GM12878 (cell line): ENCODE data around the gene MOV10L1. TPM values are rescaled to one million over a fixed set of nuclear protein-coding genes. Genes with fewer than 3 reads are reported as not detected.

ENCODE experiments used
- ATAC-seq: fragments of 200-7000 bp; cut with Tn5 transposase; 3 replicates; pipeline ENCODE4 v1.9.1; 2020; ENCODE audit warnings: mild to moderate bottlenecking, moderate library complexity
- BruUV-seq: library from RNA; stranded (reverse); fragments of 400-500 nt; replicated peaks from 2 replicates; lab custom pipeline; 2021; lab: Mats Ljungman, UMichigan
- CTCF ChIA-PET: fragments of 300-600 bp; sonication (Branson Sonifier 250); formaldehyde crosslinking; extraction: SDS; loops from one replicate; lab custom pipeline; 2021; ENCODE audit warnings: inconsistent platforms; lab: Yijun Ruan, JAX
- POLR2A ChIA-PET: fragments of 350-600 bp; formaldehyde crosslinking; extraction: SDS; loops from one replicate; lab custom pipeline; 2021; ENCODE audit warnings: inconsistent platforms; lab: Charles Lee
- RAD21 ChIA-PET: fragments of 300-600 bp; sonication (Branson Sonifier 250); formaldehyde crosslinking; loops from one replicate; lab custom pipeline; 2023; ENCODE audit warnings: antibody characterized with exemption; ENCODE audit not compliant: unreplicated experiment; lab: Charles Lee
- SMC1A ChIA-PET: fragments of 300-600 bp; sonication (Branson Sonifier 250); formaldehyde crosslinking; loops from one replicate; lab custom pipeline; 2023; ENCODE audit not compliant: unreplicated experiment, uncharacterized antibody; lab: Charles Lee
- DNase-seq: peaks from one replicate; pipeline ENCODE4 v3.0.0-alpha.2; 2011; ENCODE audit warnings: low read depth, low spot score
- FAIRE-seq: peaks from 3 replicates; lab custom pipeline; 2011; peaks lifted over from hg19 to GRCh38; lab: Jason Lieb, UNC
- H2AFZ ChIP-seq: 2 replicates; pipeline ENCODE4 v1.6.0; 2011; ENCODE audit warnings: low read depth, low read length, control low read depth; ENCODE audit not compliant: control insufficient read depth
- H3K27ac ChIP-seq: 2 replicates; pipeline ENCODE4 v1.5.1; 2011; ENCODE audit warnings: control low read depth; ENCODE audit not compliant: control insufficient read depth, insufficient read depth
- H3K27me3 ChIP-seq, 2 experiments: replicated peaks in 1 of 2; 2 replicates each; pipeline versions ENCODE4 v1.6.0 to v1.6.1; 2011; ENCODE audit warnings: low read length in 1 of 2; ENCODE audit not compliant: control insufficient read depth in 2 of 2, insufficient read depth in 2 of 2
- H3K36me3 ChIP-seq, 2 experiments: 2 replicates each; pipeline ENCODE4 v1.5.1; 2011; ENCODE audit warnings: low read length in 1 of 2; ENCODE audit not compliant: control insufficient read depth in 2 of 2, insufficient read depth in 2 of 2
- H3K4me1 ChIP-seq: 2 replicates; pipeline ENCODE4 v1.6.1; 2011; ENCODE audit warnings: mild to moderate bottlenecking, low read length, moderate library complexity, mixed read lengths; ENCODE audit not compliant: control insufficient read depth, insufficient read depth
- H3K4me2 ChIP-seq: 2 replicates; pipeline ENCODE4 v1.6.0; 2011; ENCODE audit warnings: control low read depth; ENCODE audit not compliant: control insufficient read depth, insufficient read depth
- H3K4me3 ChIP-seq: fragments of 200-600 bp; sonication (generic); 2 replicates; pipeline ENCODE4 v1.5.1; 2016
- H3K79me2 ChIP-seq: 2 replicates; pipeline ENCODE4 v1.6.0; 2011; ENCODE audit warnings: low read length; ENCODE audit not compliant: control insufficient read depth, insufficient read depth
- H3K9ac ChIP-seq: 2 replicates; pipeline ENCODE4 v1.8.0; 2011; ENCODE audit warnings: low read length, control low read depth, mixed read lengths; ENCODE audit not compliant: control insufficient read depth, insufficient read depth
- H3K9me3 ChIP-seq: replicated peaks from 3 replicates; pipeline ENCODE4 v1.5.1; 2011; ENCODE audit warnings: mild to moderate bottlenecking, low read length; ENCODE audit not compliant: control insufficient read depth, insufficient read depth
- H4K20me1 ChIP-seq: 2 replicates; pipeline ENCODE4 v1.6.0; 2011; ENCODE audit not compliant: control insufficient read depth, insufficient read depth
- IKZF1 ChIP-seq: fragments of 450-650 bp; conservative IDR thresholded peaks from 2 replicates; pipeline ENCODE4 v1.6.1; 2017; ENCODE audit warnings: antibody characterized with exemption, mild to moderate bottlenecking
- MEF2A ChIP-seq: IDR thresholded peaks from 2 replicates; pipeline ENCODE4 v1.6.1; 2011; ENCODE audit warnings: low read depth, mild to moderate bottlenecking, low read length, moderate library complexity; ENCODE audit not compliant: insufficient read depth
- MYC ChIP-seq: IDR thresholded peaks from 2 replicates; pipeline ENCODE4 v1.6.1; 2011; ENCODE audit warnings: mild to moderate bottlenecking, low read length, moderate library complexity, inconsistent platforms; ENCODE audit not compliant: insufficient read depth, insufficient replicate concordance, insufficient read length, severe bottlenecking
- NFIC ChIP-seq: IDR thresholded peaks from 2 replicates; pipeline ENCODE4 v1.6.1; 2012; ENCODE audit warnings: low read depth, mild to moderate bottlenecking, inconsistent platforms, low read length, moderate library complexity
- RBBP5 ChIP-seq: fragments of 200-600 bp; sonication (generic); conservative IDR thresholded peaks from 2 replicates; pipeline ENCODE4 v1.6.1; 2016
- SMARCA5 ChIP-seq: fragments of 450-650 bp; IDR thresholded peaks from 2 replicates; pipeline ENCODE4 v1.6.1; 2017; ENCODE audit warnings: mild to moderate bottlenecking
- TAF1 ChIP-seq: IDR thresholded peaks from 2 replicates; pipeline ENCODE4 v1.6.1; 2011; ENCODE audit warnings: mild to moderate bottlenecking, low read depth, low read length, borderline replicate concordance
- TCF12 ChIP-seq: IDR thresholded peaks from 2 replicates; pipeline ENCODE4 v1.6.1; 2011; ENCODE audit warnings: low read depth, mild to moderate bottlenecking, low read length
- ZNF384 ChIP-seq: IDR thresholded peaks from 2 replicates; pipeline ENCODE4 v1.6.1; 2012; ENCODE audit warnings: low read depth, mild to moderate bottlenecking, low read length, improper control_type of control experiment, borderline replicate concordance
- WGBS: methylation state at CpG from one replicate; pipeline ENCODE4 v1.1.6; 2016; ENCODE audit warnings: low lambda C conversion rate; ENCODE audit not compliant: insufficient replicate concordance, insufficient coverage; ENCODE audit errors: missing lambda C conversion rate; 5-methylcytosine and 5-hydroxymethylcytosine counted together
- in situ Hi-C: fragments of 300-500 bp; cut with MboI; formaldehyde crosslinking; loops from 9 replicates; pipeline ENCODE4 v1.14.3; 2018; ENCODE audit warnings: mixed read lengths
- intact Hi-C: fragments of 100-400 bp; cut with micrococcal nuclease; formaldehyde crosslinking; loops from one replicate; pipeline ENCODE4 v1.14.2; 2022; ENCODE audit not compliant: unreplicated experiment
- polyA plus RNA-seq, 11 experiments: library from polyadenylated mRNA; depleted of rRNA in 4 of 11; unstranded in 6 of 11; stranded (reverse) in 5 of 11; fragments of >200 nt; fragmentation: Nextera tagmentation in 4 of 11; fragmentation: Illumina TruSeq in 1 of 11; extraction: Ambion mirVana in 4 of 11; extraction: Trizol in 1 of 11; gene quantifications; 1 replicate in 1 of 11; 2 replicates in 10 of 11; pipeline versions ENCODE4 v1.2.1 to v1.2.3, GENCODE V29; 2011 to 2016; ENCODE audit warnings: inconsistent platforms in 2 of 11, missing spikeins in 2 of 11, low read depth in 1 of 11
- total RNA-seq, 4 experiments: library from RNA; depleted of rRNA in 3 of 4; stranded (reverse); fragments of >200 nt in 3 of 4; fragmentation: Illumina TruSeq in 1 of 4; extraction: Trizol in 1 of 4; gene quantifications; 2 replicates each; pipeline versions ENCODE4 v1.2.1 to v1.2.3, GENCODE V29; 2013 to 2021
- TF ChIP-seq, protein P1 (sequence below): fragments of 450-650 bp; IDR thresholded peaks from 2 replicates; pipeline ENCODE4 v1.6.1; 2017; ENCODE audit warnings: mild to moderate bottlenecking, moderate library complexity
- TF ChIP-seq, protein P2 (sequence below): fragments of 450-650 bp; formaldehyde crosslinking; IDR thresholded peaks from 2 replicates; pipeline ENCODE4 v1.4.0; 2020; ENCODE audit warnings: mild to moderate bottlenecking, moderate library complexity
- TF ChIP-seq, protein P3 (sequence below): fragments of 450-650 bp; IDR thresholded peaks from 2 replicates; pipeline ENCODE4 v1.6.1; 2017; ENCODE audit warnings: mild to moderate bottlenecking

Gene MOV10L1
- total and polyA plus RNA-seq, 10 of the 15 experiments (the other 5 are each of a cell fraction or from before 2014, with no cell fraction given): 0.22 TPM; not detected in 9

DNA sequence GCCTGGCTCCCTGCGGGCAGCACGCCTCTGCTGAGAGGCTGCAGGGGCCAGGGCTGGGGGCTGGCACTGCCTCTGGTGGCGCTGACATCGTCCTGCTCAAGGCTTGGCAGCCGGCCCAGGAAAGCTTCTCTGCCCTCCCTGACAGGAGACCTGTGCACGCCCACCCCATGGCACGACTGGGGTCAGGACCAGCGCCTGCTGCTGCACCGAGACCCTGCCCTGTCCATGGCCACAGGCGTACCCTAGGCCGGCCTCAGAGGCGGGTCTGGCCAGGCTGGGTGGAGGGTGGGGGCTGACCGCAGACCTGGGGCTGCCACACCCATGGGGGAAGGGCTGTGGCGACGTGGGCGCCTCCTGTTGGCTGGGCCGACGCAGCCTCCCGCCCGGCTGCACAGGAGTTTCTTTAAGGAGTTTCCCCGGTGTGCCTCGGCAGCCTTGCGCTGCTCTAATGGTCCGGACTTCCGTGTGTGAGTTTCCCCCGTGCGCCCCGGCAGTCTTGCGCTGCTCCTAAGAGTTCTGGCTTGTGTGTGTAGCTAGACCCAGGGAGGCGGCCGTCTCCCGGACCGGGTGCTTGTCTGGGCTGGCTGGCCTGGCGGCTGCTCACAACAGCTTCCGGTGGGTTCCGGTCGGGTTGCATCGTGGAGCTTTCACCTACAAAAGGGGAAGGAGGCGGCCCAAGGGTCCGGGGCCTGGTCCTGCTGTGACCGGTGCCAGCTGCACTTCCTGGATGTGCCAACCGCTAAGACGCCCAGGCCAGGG, 100.6 kb downstream of the MOV10L1 start:
- Histone ChIP-seq H4K20me1 (no peaks in the 10 kb centered on the region), H3K36me3 (peaks cover 0 to 24% of the 10 kb centered on the region in 2 experiments; a peak in 3 of 4 replicates), H3K27me3 (no peaks in the 10 kb centered on the region), H3K27ac (peak overlapping the region; percentile 98), H3K4me1 (peaks cover 73% of the 10 kb centered on the region), H2AFZ (no peak overlapping the region; the same call in 1 of the 2 replicates), H3K79me2 (peaks cover 75% of the 10 kb centered on the region), H3K4me2 (peak overlapping the region; percentile 90), H3K9ac (peak overlapping the region; percentile 89), H3K9me3 (no peaks in the 10 kb centered on the region), H3K4me3 (peak overlapping the region; percentile 64)
- ATAC-seq (peak; percentile 58), DNase-seq (peak; percentile 76), FAIRE-seq (peak; percentile 97)
- SMC1A ChIA-PET: no interaction called here
- POLR2A ChIA-PET: interaction anchor here (0.6 to 2.2 kb wide), 10 partner anchors 10 to 349 kb away, joined by 3 to 6 read pairs (median 3); no protein-coding TSS in a partner anchor
- WGBS: 0% methylated on average over 40 of the region's 43 CpGs
- in situ Hi-C loops (no loop called here), intact Hi-C loops (loop anchor here (10.0 kb wide), 1 partner anchor 256 kb away; no protein-coding TSS in a partner anchor)
- no TSS peak for BruUV-seq
- RAD21 ChIA-PET: interaction anchor here (0.6 to 2.1 kb wide), 8 partner anchors 11 to 309 kb away, joined by 3 to 5 read pairs (median 4); no protein-coding TSS in a partner anchor
- CTCF ChIA-PET: interaction anchor here (0.9 to 2.1 kb wide), 4 partner anchors 12 to 60 kb away, joined by 3 to 5 read pairs (median 3); partner anchors contain the start of gene HDAC10
- TF ChIP-seq SMARCA5: no peak
- TF ChIP-seq MEF2A: 0 out of 2 replicates have a peak, but pooled peaks have one; percentile 8
- peak; percentile 48; the same call in 1 of the 2 replicates for TF ChIP-seq IKZF1
- TF ChIP-seq RBBP5: 0 out of 2 replicates have a peak, but pooled peaks have one; percentile 55
- peak; percentile 92 for TF ChIP-seq TAF1
- TF ChIP-seq MYC: peak; percentile 30
- TF ChIP-seq TCF12: 0 out of 2 replicates have a peak, but pooled peaks have one; percentile 83
- TF ChIP-seq, protein P1, sequence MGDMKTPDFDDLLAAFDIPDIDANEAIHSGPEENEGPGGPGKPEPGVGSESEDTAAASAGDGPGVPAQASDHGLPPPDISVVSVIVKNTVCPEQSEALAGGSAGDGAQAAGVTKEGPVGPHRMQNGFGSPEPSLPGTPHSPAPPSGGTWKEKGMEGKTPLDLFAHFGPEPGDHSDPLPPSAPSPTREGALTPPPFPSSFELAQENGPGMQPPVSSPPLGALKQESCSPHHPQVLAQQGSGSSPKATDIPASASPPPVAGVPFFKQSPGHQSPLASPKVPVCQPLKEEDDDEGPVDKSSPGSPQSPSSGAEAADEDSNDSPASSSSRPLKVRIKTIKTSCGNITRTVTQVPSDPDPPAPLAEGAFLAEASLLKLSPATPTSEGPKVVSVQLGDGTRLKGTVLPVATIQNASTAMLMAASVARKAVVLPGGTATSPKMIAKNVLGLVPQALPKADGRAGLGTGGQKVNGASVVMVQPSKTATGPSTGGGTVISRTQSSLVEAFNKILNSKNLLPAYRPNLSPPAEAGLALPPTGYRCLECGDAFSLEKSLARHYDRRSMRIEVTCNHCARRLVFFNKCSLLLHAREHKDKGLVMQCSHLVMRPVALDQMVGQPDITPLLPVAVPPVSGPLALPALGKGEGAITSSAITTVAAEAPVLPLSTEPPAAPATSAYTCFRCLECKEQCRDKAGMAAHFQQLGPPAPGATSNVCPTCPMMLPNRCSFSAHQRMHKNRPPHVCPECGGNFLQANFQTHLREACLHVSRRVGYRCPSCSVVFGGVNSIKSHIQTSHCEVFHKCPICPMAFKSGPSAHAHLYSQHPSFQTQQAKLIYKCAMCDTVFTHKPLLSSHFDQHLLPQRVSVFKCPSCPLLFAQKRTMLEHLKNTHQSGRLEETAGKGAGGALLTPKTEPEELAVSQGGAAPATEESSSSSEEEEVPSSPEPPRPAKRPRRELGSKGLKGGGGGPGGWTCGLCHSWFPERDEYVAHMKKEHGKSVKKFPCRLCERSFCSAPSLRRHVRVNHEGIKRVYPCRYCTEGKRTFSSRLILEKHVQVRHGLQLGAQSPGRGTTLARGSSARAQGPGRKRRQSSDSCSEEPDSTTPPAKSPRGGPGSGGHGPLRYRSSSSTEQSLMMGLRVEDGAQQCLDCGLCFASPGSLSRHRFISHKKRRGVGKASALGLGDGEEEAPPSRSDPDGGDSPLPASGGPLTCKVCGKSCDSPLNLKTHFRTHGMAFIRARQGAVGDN: 0 out of 2 replicates have a peak, but pooled peaks have one; percentile 69
- TF ChIP-seq ZNF384: no peak
- TF ChIP-seq, protein P2, sequence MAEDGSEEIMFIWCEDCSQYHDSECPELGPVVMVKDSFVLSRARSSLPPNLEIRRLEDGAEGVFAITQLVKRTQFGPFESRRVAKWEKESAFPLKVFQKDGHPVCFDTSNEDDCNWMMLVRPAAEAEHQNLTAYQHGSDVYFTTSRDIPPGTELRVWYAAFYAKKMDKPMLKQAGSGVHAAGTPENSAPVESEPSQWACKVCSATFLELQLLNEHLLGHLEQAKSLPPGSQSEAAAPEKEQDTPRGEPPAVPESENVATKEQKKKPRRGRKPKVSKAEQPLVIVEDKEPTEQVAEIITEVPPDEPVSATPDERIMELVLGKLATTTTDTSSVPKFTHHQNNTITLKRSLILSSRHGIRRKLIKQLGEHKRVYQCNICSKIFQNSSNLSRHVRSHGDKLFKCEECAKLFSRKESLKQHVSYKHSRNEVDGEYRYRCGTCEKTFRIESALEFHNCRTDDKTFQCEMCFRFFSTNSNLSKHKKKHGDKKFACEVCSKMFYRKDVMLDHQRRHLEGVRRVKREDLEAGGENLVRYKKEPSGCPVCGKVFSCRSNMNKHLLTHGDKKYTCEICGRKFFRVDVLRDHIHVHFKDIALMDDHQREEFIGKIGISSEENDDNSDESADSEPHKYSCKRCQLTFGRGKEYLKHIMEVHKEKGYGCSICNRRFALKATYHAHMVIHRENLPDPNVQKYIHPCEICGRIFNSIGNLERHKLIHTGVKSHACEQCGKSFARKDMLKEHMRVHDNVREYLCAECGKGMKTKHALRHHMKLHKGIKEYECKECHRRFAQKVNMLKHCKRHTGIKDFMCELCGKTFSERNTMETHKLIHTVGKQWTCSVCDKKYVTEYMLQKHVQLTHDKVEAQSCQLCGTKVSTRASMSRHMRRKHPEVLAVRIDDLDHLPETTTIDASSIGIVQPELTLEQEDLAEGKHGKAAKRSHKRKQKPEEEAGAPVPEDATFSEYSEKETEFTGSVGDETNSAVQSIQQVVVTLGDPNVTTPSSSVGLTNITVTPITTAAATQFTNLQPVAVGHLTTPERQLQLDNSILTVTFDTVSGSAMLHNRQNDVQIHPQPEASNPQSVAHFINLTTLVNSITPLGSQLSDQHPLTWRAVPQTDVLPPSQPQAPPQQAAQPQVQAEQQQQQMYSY (CRISPR knock-in tag): no peak
- TF ChIP-seq, protein P3, sequence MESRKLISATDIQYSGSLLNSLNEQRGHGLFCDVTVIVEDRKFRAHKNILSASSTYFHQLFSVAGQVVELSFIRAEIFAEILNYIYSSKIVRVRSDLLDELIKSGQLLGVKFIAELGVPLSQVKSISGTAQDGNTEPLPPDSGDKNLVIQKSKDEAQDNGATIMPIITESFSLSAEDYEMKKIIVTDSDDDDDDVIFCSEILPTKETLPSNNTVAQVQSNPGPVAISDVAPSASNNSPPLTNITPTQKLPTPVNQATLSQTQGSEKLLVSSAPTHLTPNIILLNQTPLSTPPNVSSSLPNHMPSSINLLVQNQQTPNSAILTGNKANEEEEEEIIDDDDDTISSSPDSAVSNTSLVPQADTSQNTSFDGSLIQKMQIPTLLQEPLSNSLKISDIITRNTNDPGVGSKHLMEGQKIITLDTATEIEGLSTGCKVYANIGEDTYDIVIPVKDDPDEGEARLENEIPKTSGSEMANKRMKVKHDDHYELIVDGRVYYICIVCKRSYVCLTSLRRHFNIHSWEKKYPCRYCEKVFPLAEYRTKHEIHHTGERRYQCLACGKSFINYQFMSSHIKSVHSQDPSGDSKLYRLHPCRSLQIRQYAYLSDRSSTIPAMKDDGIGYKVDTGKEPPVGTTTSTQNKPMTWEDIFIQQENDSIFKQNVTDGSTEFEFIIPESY: no peak
- no peak for TF ChIP-seq NFIC
